SK-N-SH treated with all-trans-retinoic acid at 6 μM for 48 hours (cell line): Measurements from ENCODE around the gene OSBPL1A.

Experiments
- ATAC-seq: fragments of 200-7000 bp; cut with Tn5 transposase; 3 replicates; pipeline ENCODE4 v1.9.1; 2020; ENCODE audit warnings: mild to moderate bottlenecking, moderate library complexity
- ARNTL ChIP-seq: fragments of 450-650 bp; formaldehyde crosslinking; IDR thresholded peaks from 2 replicates; pipeline ENCODE4 v1.5.0; 2020; ENCODE audit warnings: low read depth, mild to moderate bottlenecking, moderate library complexity, borderline replicate concordance
- BACH2 ChIP-seq: fragments of 250-450 bp; sonication (Bioruptor Pico); IDR thresholded peaks from 2 replicates; pipeline ENCODE4 v1.9.0; 2021; ENCODE audit warnings: mild to moderate bottlenecking, borderline replicate concordance
- CREB5 ChIP-seq: fragments of 250-450 bp; sonication (Bioruptor Pico); IDR thresholded peaks from 2 replicates; pipeline ENCODE4 v1.5.1; 2020; ENCODE audit warnings: low read depth, mild to moderate bottlenecking, moderate library complexity
- ESRRG ChIP-seq: fragments of 250-450 bp; sonication (Bioruptor Pico); IDR thresholded peaks from 2 replicates; pipeline ENCODE4 v1.6.1; 2021; ENCODE audit warnings: mild to moderate bottlenecking
- GLIS3 ChIP-seq: fragments of 250-450 bp; sonication (Bioruptor Pico); IDR thresholded peaks from 2 replicates; pipeline ENCODE4 v1.5.0; 2020; ENCODE audit warnings: mild to moderate bottlenecking, moderate library complexity
- ISL1 ChIP-seq: fragments of 250-450 bp; sonication (Bioruptor Pico); IDR thresholded peaks from 2 replicates; pipeline ENCODE4 v2.1.2; 2022; ENCODE audit warnings: mild to moderate bottlenecking, moderate library complexity
- OSR1 ChIP-seq: fragments of 250-450 bp; sonication (Bioruptor Pico); IDR thresholded peaks from 2 replicates; pipeline ENCODE4 v1.8.0; 2022; ENCODE audit warnings: moderate library complexity, mild to moderate bottlenecking, inconsistent platforms
- PATZ1 ChIP-seq: fragments of 250-450 bp; sonication (Bioruptor Pico); IDR thresholded peaks from 2 replicates; pipeline ENCODE4 v1.8.0; 2020; ENCODE audit warnings: mild to moderate bottlenecking, moderate library complexity, borderline replicate concordance
- POU6F1 ChIP-seq: fragments of 250-450 bp; sonication (Bioruptor Pico); IDR thresholded peaks from 2 replicates; pipeline ENCODE4 v1.8.0; 2021; ENCODE audit warnings: low read depth, mild to moderate bottlenecking, moderate library complexity, borderline replicate concordance
- PPARA ChIP-seq: fragments of 250-450 bp; sonication (Bioruptor Pico); IDR thresholded peaks from 2 replicates; pipeline ENCODE4 v1.5.0; 2020; ENCODE audit warnings: mild to moderate bottlenecking, borderline replicate concordance
- RARB ChIP-seq: fragments of 250-450 bp; sonication (Bioruptor Pico); IDR thresholded peaks from 2 replicates; pipeline ENCODE4 v1.8.0; 2021; ENCODE audit warnings: mild to moderate bottlenecking, moderate library complexity
- SNAI2 ChIP-seq: fragments of 250-450 bp; sonication (Bioruptor Pico); IDR thresholded peaks from 2 replicates; pipeline ENCODE4 v1.5.0; 2020; ENCODE audit warnings: mild to moderate bottlenecking, moderate library complexity
- TCF4 ChIP-seq: fragments of 250-450 bp; sonication (Bioruptor Pico); IDR thresholded peaks from 2 replicates; pipeline ENCODE4 v1.8.0; 2021; ENCODE audit warnings: mild to moderate bottlenecking, moderate library complexity, borderline replicate concordance
- TOX ChIP-seq: fragments of 250-450 bp; sonication (Bioruptor Pico); IDR thresholded peaks from 2 replicates; pipeline ENCODE4 v1.8.0; 2021; ENCODE audit warnings: mild to moderate bottlenecking, moderate library complexity, borderline replicate concordance
- TSHZ2 ChIP-seq: fragments of 250-450 bp; sonication (Bioruptor Pico); IDR thresholded peaks from 2 replicates; pipeline ENCODE4 v1.5.0; 2020; ENCODE audit warnings: mild to moderate bottlenecking, moderate library complexity
- ZC3H10 ChIP-seq: fragments of 250-450 bp; sonication (Bioruptor Pico); IDR thresholded peaks from 2 replicates; pipeline ENCODE4 v1.5.1; 2021; ENCODE audit warnings: mild to moderate bottlenecking, moderate library complexity
- ZFP30 ChIP-seq: fragments of 450-650 bp; formaldehyde crosslinking; IDR thresholded peaks from 2 replicates; pipeline ENCODE4 v1.5.0; 2022; ENCODE audit warnings: mild to moderate bottlenecking, moderate library complexity
- ZNF565 ChIP-seq: fragments of 450-650 bp; formaldehyde crosslinking; conservative IDR thresholded peaks from 2 replicates; pipeline ENCODE4 v1.5.0; 2020; ENCODE audit warnings: low read depth, mild to moderate bottlenecking, moderate library complexity
- ZNF70 ChIP-seq: fragments of 450-650 bp; formaldehyde crosslinking; IDR thresholded peaks from 2 replicates; pipeline ENCODE4 v1.5.0; 2020; ENCODE audit warnings: mild to moderate bottlenecking, moderate library complexity
- ZNF8 ChIP-seq: fragments of 450-650 bp; formaldehyde crosslinking; IDR thresholded peaks from 2 replicates; pipeline ENCODE4 v1.5.0; 2020; ENCODE audit warnings: mild to moderate bottlenecking, moderate library complexity

Gene OSBPL1A

GRCh38 chr18:24138409-24138788 is 259.2 kb downstream of the OSBPL1A start:
- no peak for TF ChIP-seq CREB5
- no peak for TF ChIP-seq TSHZ2
- TF ChIP-seq PATZ1: no peak
- no peak for TF ChIP-seq ESRRG
- no peak for TF ChIP-seq GLIS3 (CRISPR knock-in tag)
- TF ChIP-seq ARNTL (CRISPR knock-in tag): no peak
- TF ChIP-seq BACH2 (CRISPR knock-in tag): no peak
- no peak for TF ChIP-seq ISL1 (CRISPR knock-in tag)
- no peak for TF ChIP-seq SNAI2 (CRISPR knock-in tag)
- no peak for TF ChIP-seq ZNF565 (CRISPR knock-in tag)
- no peak for TF ChIP-seq ZFP30 (CRISPR knock-in tag)
- TF ChIP-seq OSR1 (CRISPR knock-in tag): no peak
- TF ChIP-seq ZC3H10 (CRISPR knock-in tag): no peak
- TF ChIP-seq ZNF70: no peak
- TF ChIP-seq TOX (CRISPR knock-in tag): no peak
- TF ChIP-seq POU6F1: no peak
- TF ChIP-seq PPARA (CRISPR knock-in tag): no peak
- peak; percentile 10 for ATAC-seq

GRCh38 chr18:24136967-24137373 is 260.7 kb downstream of the OSBPL1A start:
- ATAC-seq: no peak
- TF ChIP-seq PPARA (CRISPR knock-in tag) (no peak), ESRRG (no peak), RARB (CRISPR knock-in tag) (no peak), ZNF70 (no peak), ZNF8 (no peak), SNAI2 (CRISPR knock-in tag) (no peak), POU6F1 (no peak), ARNTL (CRISPR knock-in tag) (no peak), ZNF565 (CRISPR knock-in tag) (no peak), CREB5 (no peak), ZFP30 (CRISPR knock-in tag) (no peak)

- ATAC-seq: no peak
- no peak for TF ChIP-seq ARNTL (CRISPR knock-in tag)
- TF ChIP-seq TSHZ2: no peak
- no peak for TF ChIP-seq PATZ1
- no peak for TF ChIP-seq OSR1 (CRISPR knock-in tag)
- TF ChIP-seq CREB5: no peak
- TF ChIP-seq RARB (CRISPR knock-in tag): no peak
- no peak for TF ChIP-seq ESRRG
- no peak for TF ChIP-seq TCF4 (CRISPR knock-in tag)
- TF ChIP-seq ZNF8: no peak
- no peak for TF ChIP-seq TOX (CRISPR knock-in tag)
These were observed 267.1 kb downstream of the OSBPL1A start for GRCh38 chr18:24130494-24130893.
